PFSK-1 (cell line): ENCODE measurements around the gene TICAM1.

Source experiments
- FOXP2 ChIP-seq: optimal IDR thresholded peaks from 2 replicates; pipeline ENCODE3; 2011; ENCODE audit warnings: borderline replicate concordance, control low read depth, inconsistent platforms; ENCODE audit not compliant: insufficient read depth; ENCODE audit errors: extremely low read length, extremely low read depth
- POLR2AphosphoS5 ChIP-seq: IDR thresholded peaks from 2 replicates; pipeline ENCODE4 v1.6.1; 2012; ENCODE audit warnings: low read depth, mild to moderate bottlenecking, control low read depth, low read length, moderate library complexity
- SIN3A ChIP-seq: IDR thresholded peaks from 2 replicates; pipeline ENCODE4 v1.6.1; 2012; ENCODE audit warnings: mild to moderate bottlenecking, low read length, moderate library complexity, borderline replicate concordance; ENCODE audit not compliant: insufficient read depth
- TAF1 ChIP-seq: IDR thresholded peaks from 2 replicates; pipeline ENCODE4 v1.6.1; 2012; ENCODE audit warnings: low read length, control low read depth, borderline replicate concordance; ENCODE audit not compliant: insufficient read depth
- TF ChIP-seq, protein P1 (sequence below), 2 experiments: IDR thresholded peaks; 2 replicates each; pipeline versions ENCODE4 v1.6.1 to v1.8.0; 2011 to 2012; ENCODE audit warnings: low read depth in 2 of 2, low read length in 2 of 2, control low read depth in 1 of 2, inconsistent platforms in 1 of 2, mild to moderate bottlenecking in 1 of 2, moderate library complexity in 1 of 2; ENCODE audit not compliant: insufficient read depth in 1 of 2

Gene TICAM1

DNA sequence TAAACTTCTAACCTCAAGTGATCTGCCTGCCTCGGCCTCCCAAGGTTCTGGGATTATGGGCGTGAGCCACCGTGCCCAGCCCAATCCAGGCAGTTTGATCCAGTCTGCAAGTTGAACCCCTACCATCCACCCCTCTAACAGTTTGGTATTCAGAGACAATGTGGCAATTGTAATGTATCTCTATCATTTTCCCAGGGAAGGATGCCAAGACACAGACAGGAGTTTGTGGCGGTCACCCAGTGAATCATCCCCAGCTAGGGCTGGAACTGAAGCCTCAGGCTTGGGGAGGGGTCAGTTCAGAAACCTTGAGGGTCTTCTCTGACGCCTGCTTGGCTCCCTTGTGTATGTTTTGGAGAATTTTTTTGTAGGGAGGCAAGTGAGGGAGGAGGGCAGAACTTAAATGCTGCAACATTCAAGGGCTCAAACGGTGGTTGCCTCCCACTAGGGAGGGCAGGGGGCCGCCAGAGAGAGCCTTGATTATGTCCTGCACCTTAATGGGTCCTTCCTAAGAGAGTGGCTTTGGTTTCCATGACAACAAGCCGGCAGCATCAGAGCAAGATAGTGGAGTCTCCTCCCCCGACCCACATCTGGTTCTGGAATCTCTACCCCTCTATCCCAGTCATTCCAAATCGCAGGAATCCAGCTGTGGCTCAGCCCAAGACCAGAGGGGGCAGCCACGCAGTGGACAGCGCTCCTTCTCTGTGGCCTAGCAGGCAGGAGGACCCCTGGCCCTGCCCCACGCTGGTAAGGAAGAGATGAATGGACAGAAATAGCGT lies 54.9 kb downstream of the TICAM1 start:
- TF ChIP-seq, protein P1, sequence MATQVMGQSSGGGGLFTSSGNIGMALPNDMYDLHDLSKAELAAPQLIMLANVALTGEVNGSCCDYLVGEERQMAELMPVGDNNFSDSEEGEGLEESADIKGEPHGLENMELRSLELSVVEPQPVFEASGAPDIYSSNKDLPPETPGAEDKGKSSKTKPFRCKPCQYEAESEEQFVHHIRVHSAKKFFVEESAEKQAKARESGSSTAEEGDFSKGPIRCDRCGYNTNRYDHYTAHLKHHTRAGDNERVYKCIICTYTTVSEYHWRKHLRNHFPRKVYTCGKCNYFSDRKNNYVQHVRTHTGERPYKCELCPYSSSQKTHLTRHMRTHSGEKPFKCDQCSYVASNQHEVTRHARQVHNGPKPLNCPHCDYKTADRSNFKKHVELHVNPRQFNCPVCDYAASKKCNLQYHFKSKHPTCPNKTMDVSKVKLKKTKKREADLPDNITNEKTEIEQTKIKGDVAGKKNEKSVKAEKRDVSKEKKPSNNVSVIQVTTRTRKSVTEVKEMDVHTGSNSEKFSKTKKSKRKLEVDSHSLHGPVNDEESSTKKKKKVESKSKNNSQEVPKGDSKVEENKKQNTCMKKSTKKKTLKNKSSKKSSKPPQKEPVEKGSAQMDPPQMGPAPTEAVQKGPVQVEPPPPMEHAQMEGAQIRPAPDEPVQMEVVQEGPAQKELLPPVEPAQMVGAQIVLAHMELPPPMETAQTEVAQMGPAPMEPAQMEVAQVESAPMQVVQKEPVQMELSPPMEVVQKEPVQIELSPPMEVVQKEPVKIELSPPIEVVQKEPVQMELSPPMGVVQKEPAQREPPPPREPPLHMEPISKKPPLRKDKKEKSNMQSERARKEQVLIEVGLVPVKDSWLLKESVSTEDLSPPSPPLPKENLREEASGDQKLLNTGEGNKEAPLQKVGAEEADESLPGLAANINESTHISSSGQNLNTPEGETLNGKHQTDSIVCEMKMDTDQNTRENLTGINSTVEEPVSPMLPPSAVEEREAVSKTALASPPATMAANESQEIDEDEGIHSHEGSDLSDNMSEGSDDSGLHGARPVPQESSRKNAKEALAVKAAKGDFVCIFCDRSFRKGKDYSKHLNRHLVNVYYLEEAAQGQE (IDR thresholded peaks at IDR 0.05; ENCODE audit: insufficient read depth in 1 of 2, low read depth in 2 of 2, low read length in 2 of 2): no peak
- TF ChIP-seq SIN3A (no peak), POLR2AphosphoS5 (no peak), FOXP2 (no peak), TAF1 (no peak)

DNA sequence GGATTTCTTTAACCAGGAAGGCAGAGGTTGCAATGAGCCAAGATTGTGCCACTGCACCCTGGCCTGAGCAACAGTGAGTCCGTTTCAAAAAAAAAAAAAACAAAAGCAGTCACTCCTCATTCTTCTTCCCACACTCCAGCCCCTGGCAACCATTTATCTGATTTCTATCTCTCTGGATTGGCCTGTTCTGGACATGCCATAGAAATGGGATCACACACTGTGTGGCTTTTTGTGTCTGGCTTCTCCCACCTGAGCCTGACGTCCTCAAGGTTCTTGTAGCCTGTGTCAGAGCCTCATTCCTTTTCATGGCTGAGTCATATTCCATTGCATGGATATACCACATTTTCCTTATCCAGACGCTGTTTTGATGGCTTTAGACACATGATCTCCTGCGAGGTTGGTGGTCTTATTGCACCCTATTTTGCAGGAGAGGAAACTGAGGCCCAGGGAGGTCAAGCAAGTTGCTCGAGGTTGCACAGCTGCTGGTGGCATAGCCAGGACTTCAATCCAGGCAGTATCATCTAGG lies 55.8 kb downstream of the TICAM1 start:
- TF ChIP-seq, protein P1 (IDR thresholded peaks at IDR 0.05; ENCODE audit: insufficient read depth in 1 of 2, low read depth in 2 of 2, low read length in 2 of 2): no peak
- TF ChIP-seq SIN3A (no peak), TAF1 (no peak), POLR2AphosphoS5 (no peak), FOXP2 (no peak)

DNA sequence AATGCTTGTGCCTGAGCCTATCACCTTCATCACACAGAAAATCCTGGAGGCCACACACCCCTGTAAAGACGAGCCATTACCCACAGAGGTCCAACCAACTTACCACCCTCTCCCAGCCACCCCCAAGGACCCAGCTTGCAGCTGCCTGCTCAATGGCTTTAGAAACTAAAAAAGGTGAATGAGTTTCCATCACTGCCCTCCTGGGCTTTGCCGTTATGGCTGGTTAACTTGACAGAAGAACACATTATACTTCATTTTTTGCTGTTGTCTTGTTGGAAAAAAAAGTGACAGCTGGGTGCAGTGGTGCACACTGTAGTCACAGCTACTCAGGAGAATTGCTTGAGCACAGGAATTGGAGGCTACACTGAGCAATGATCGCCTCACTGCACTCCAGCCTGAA lies 57.4 kb downstream of the TICAM1 start:
- TF ChIP-seq FOXP2 (no peak), TAF1 (no peak), SIN3A (no peak), POLR2AphosphoS5 (no peak)
- TF ChIP-seq, protein P1 (IDR thresholded peaks at IDR 0.05; ENCODE audit: insufficient read depth in 1 of 2, low read depth in 2 of 2, low read length in 2 of 2): no peak

DNA sequence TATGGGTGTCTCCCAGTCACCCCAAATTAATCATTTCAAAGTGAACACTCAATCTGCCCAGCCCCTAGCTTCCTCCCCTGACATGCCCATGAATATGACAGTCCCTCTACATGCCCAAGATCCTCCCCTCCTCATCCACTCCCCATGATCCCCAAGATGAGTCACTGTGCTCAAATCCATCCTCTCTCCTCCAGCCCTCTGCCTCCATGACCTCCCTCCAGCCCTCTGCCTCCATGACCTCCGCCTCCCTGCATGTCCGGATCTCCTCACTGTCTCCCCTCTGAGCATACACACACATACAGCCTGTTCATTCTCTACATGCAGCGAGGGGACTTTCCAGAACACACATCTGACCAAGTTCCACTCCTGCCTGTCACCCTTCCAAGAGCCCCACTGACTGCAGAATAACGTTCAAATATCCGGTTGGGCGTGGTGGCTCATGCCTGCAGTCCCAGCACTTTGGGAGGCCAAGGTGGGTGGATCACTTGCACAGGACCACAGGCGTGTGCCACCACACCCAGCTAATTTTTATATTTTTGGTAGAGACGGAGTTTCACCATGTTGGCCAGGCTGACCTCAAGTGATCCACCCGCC lies 58.4 kb downstream of the TICAM1 start:
- no peak for TF ChIP-seq TAF1
- TF ChIP-seq, protein P1 (IDR thresholded peaks at IDR 0.05; ENCODE audit: insufficient read depth in 1 of 2, low read depth in 2 of 2, low read length in 2 of 2): 0 out of 4 replicates have a peak, but pooled peaks of 1 of the 2 experiments have one; percentile 30
